Caco-2 (cell line): ENCODE measurements around the gene MYOD1. TPM values are rescaled to one million over a fixed set of nuclear protein-coding genes. Genes with fewer than 3 reads are reported as not detected.

ENCODE experiments used
- BruUV-seq: library from RNA; stranded (reverse); fragments of 400-500 nt; replicated peaks from 2 replicates; lab custom pipeline; 2021; lab: Mats Ljungman, UMichigan
- CTCF ChIA-PET: fragments of 300-600 bp; sonication (Branson Sonifier 250); formaldehyde crosslinking; loops from one replicate; lab custom pipeline; 2022; ENCODE audit warnings: antibody characterized with exemption; lab: Charles Lee
- POLR2A ChIA-PET: fragments of 300-600 bp; sonication (Branson Sonifier 250); formaldehyde crosslinking; loops from one replicate; lab custom pipeline; 2022; ENCODE audit warnings: antibody characterized with exemption; lab: Charles Lee
- DNase-seq, 2 experiments: peaks; one replicate each; pipeline versions ENCODE4 v3.0.0 to v3.0.0-alpha.2; 2020 to 2022
- H3K27me3 ChIP-seq: replicated peaks from 2 replicates; pipeline ENCODE4 v1.6.0; 2011; ENCODE audit warnings: low read length; ENCODE audit not compliant: control insufficient read depth, insufficient read depth
- H3K36me3 ChIP-seq: 2 replicates; pipeline ENCODE4 v1.5.1; 2011; ENCODE audit warnings: low read length; ENCODE audit not compliant: control insufficient read depth, insufficient read depth
- H3K4me1 ChIP-seq: fragments of 250-450 bp; sonication (Bioruptor Pico); 2 replicates; pipeline ENCODE4 v1.5.1; 2020; ENCODE audit warnings: mild to moderate bottlenecking
- H3K4me3 ChIP-seq: 2 replicates; pipeline ENCODE4 v1.5.1; 2011; ENCODE audit warnings: low read depth, mild to moderate bottlenecking, control low read depth, low read length
- H3K9me3 ChIP-seq: fragments of 250-450 bp; sonication (Bioruptor Pico); 2 replicates; pipeline ENCODE4 v1.5.1; 2020; ENCODE audit warnings: mild to moderate bottlenecking, moderate library complexity
- H3K27ac Mint-ChIP-seq: one replicate; pipeline ENCODE4 v1.8.0; 2022; ENCODE audit warnings: mixed read lengths; ENCODE audit not compliant: unreplicated experiment
- H3K27me3 Mint-ChIP-seq: one replicate; pipeline ENCODE4 v1.8.0; 2022; ENCODE audit warnings: mixed read lengths; ENCODE audit not compliant: insufficient read depth, unreplicated experiment
- H3K36me3 Mint-ChIP-seq: one replicate; pipeline ENCODE4 v1.8.0; 2022; ENCODE audit warnings: mild to moderate bottlenecking, mixed read lengths; ENCODE audit not compliant: insufficient read depth, unreplicated experiment
- H3K4me1 Mint-ChIP-seq: one replicate; pipeline ENCODE4 v1.8.0; 2022; ENCODE audit warnings: low read depth, mixed read lengths; ENCODE audit not compliant: unreplicated experiment
- H3K4me3 Mint-ChIP-seq: one replicate; pipeline ENCODE4 v1.8.0; 2022; ENCODE audit warnings: mild to moderate bottlenecking, moderate library complexity, mixed read lengths; ENCODE audit not compliant: unreplicated experiment
- H3K9me3 Mint-ChIP-seq: one replicate; pipeline ENCODE4 v1.8.0; 2022; ENCODE audit warnings: mixed read lengths; ENCODE audit not compliant: unreplicated experiment
- intact Hi-C: fragments of 100-400 bp; cut with micrococcal nuclease; formaldehyde crosslinking; loops from one replicate; pipeline ENCODE4 v1.10.0; 2022; ENCODE audit not compliant: unreplicated experiment
- total RNA-seq: library from RNA; stranded (reverse); gene quantifications from 2 replicates; pipeline ENCODE4 v1.2.3, GENCODE V29; 2022
- TF ChIP-seq, protein P1 (sequence below), 2 experiments: fragments of 200-600 bp in 1 of 2; IDR thresholded peaks; 1 replicate in 1 of 2; 2 replicates in 1 of 2; pipeline versions ENCODE4 v1.5.1 to v1.8.0; 2011 to 2022; ENCODE audit warnings: antibody characterized with exemption in 1 of 2, control low read depth in 1 of 2, inconsistent platforms in 1 of 2, low read depth in 1 of 2, low read length in 1 of 2, mild to moderate bottlenecking in 1 of 2, moderate library complexity in 1 of 2; ENCODE audit not compliant: insufficient read depth in 1 of 2, severe bottlenecking in 1 of 2, unreplicated experiment in 1 of 2

MYOD1 gene
- total RNA-seq, 1 experiment from 2014 or later, result not detected

- no peaks in the 10 kb centered on the region for H3K27me3 ChIP-seq
- H3K4me3 Mint-ChIP-seq, result no peak overlapping the region
- BruUV-seq, result no TSS peak
These were observed 33.8 kb downstream of the MYOD1 start for GRCh38 chr11:17753153-17753552.

GRCh38 chr11:17753641-17754040, 34.3 kb downstream of the MYOD1 start:
- H3K27me3 ChIP-seq, result no peaks in the 10 kb centered on the region
- H3K9me3 Mint-ChIP-seq, result no peaks in the 10 kb centered on the region
- H3K36me3 ChIP-seq, result no peaks in the 10 kb centered on the region
- no peak overlapping the region for H3K4me3 Mint-ChIP-seq
- H3K4me1 ChIP-seq, result no peaks in the 10 kb centered on the region
- H3K9me3 ChIP-seq, result no peaks in the 10 kb centered on the region
- TF ChIP-seq, protein P1, sequence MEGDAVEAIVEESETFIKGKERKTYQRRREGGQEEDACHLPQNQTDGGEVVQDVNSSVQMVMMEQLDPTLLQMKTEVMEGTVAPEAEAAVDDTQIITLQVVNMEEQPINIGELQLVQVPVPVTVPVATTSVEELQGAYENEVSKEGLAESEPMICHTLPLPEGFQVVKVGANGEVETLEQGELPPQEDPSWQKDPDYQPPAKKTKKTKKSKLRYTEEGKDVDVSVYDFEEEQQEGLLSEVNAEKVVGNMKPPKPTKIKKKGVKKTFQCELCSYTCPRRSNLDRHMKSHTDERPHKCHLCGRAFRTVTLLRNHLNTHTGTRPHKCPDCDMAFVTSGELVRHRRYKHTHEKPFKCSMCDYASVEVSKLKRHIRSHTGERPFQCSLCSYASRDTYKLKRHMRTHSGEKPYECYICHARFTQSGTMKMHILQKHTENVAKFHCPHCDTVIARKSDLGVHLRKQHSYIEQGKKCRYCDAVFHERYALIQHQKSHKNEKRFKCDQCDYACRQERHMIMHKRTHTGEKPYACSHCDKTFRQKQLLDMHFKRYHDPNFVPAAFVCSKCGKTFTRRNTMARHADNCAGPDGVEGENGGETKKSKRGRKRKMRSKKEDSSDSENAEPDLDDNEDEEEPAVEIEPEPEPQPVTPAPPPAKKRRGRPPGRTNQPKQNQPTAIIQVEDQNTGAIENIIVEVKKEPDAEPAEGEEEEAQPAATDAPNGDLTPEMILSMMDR (IDR thresholded peaks at IDR 0.05; ENCODE audit: insufficient read depth in 1 of 2, low read depth in 1 of 2, low read length in 1 of 2, severe bottlenecking in 1 of 2, unreplicated experiment in 1 of 2), result no peak
- peaks cover 21% of the 10 kb centered on the region for H3K27me3 Mint-ChIP-seq
- H3K36me3 Mint-ChIP-seq, result no peaks in the 10 kb centered on the region
- ChIA-PET POLR2A (no interaction called here), CTCF (no interaction called here)
- intact Hi-C loops, result no loop called here
- BruUV-seq, result no TSS peak
- no peak overlapping the region for H3K4me3 ChIP-seq
- no peak for DNase-seq
- H3K4me1 Mint-ChIP-seq, result no peaks in the 10 kb centered on the region
- H3K27ac Mint-ChIP-seq, result no peak overlapping the region

More at GRCh38 chr11:17753153-17753552, 33.8 kb downstream of the MYOD1 start:
- Mint-ChIP-seq H3K27me3 (peaks cover 20% of the 10 kb centered on the region), H3K4me1 (no peaks in the 10 kb centered on the region), H3K36me3 (no peaks in the 10 kb centered on the region), H3K27ac (no peak overlapping the region), H3K9me3 (no peaks in the 10 kb centered on the region)
- intact Hi-C loops, result no loop called here
- ChIA-PET POLR2A (no interaction called here), CTCF (interaction anchor here (1.7 to 2.6 kb wide), 2 partner anchors 18 to 22 kb away, joined by 3 to 14 read pairs; partner anchors contain the start of gene KCNC1)
- no peak overlapping the region for H3K4me3 ChIP-seq
- no peak for DNase-seq
- no peaks in the 10 kb centered on the region for H3K9me3 ChIP-seq
- H3K4me1 ChIP-seq, result no peaks in the 10 kb centered on the region
- no peaks in the 10 kb centered on the region for H3K36me3 ChIP-seq
- TF ChIP-seq, protein P1 (IDR thresholded peaks at IDR 0.05; ENCODE audit: insufficient read depth in 1 of 2, low read depth in 1 of 2, low read length in 1 of 2, severe bottlenecking in 1 of 2, unreplicated experiment in 1 of 2), result no peak

- no peak for DNase-seq
- TF ChIP-seq, protein P1 (IDR thresholded peaks at IDR 0.05; ENCODE audit: insufficient read depth in 1 of 2, low read depth in 1 of 2, low read length in 1 of 2, severe bottlenecking in 1 of 2, unreplicated experiment in 1 of 2), result no peak
- Histone ChIP-seq H3K9me3 (no peaks in the 10 kb centered on the region), H3K4me1 (no peaks in the 10 kb centered on the region), H3K4me3 (no peak overlapping the region), H3K36me3 (no peaks in the 10 kb centered on the region), H3K27me3 (no peaks in the 10 kb centered on the region)
- POLR2A ChIA-PET, result no interaction called here
- intact Hi-C loops, result no loop called here
- Mint-ChIP-seq H3K9me3 (no peaks in the 10 kb centered on the region), H3K4me3 (no peak overlapping the region), H3K27me3 (peaks cover 21% of the 10 kb centered on the region), H3K27ac (no peak overlapping the region), H3K36me3 (no peaks in the 10 kb centered on the region), H3K4me1 (no peaks in the 10 kb centered on the region)
- CTCF ChIA-PET, result interaction anchor here (0.6 to 1.4 kb wide), 2 partner anchors 25 to 109 kb away, joined by 4 read pairs; no protein-coding TSS in a partner anchor
- no TSS peak for BruUV-seq
These were observed 36.5 kb downstream of the MYOD1 start for GRCh38 chr11:17755891-17756290.
